ENCODE data around the gene SPAAR.
"Not testable (repeated sequence)": the region's sequence is repeated elsewhere in the genome, so short reads cannot be mapped to it uniquely, and the experiment has no call there.

SPAAR gene, protein sequence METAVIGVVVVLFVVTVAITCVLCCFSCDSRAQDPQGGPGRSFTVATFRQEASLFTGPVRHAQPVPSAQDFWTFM

DNA sequence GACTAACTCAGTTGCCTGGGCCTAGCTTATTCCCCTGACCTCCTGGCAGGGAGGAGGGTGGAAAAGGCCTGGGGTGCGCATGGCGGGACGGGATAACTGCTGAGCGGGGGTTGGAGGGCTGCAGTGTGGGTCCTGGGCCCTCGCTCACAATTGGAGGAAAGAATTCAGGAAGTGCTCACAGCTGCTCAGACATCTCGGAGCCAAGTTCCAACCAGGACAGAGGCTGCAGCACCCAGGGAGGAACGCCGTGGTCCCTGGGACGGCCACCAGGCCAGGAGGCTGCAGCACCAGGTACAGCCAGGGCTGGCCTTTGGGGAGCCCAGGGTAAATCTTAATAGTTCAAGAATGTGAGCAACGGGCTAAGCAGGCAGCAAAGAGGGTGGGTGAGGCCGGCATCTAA, at the start of gene SPAAR:
Gene SPAAR, plus strand, starts transcription at position 217 of the 400 bp plus-strand sequence. CDS start 974 bp downstream, outside the sequence.
- no peak for DNase-seq

GRCh38 chr9:35859990-35860339, 49.3 kb upstream of the SPAAR start:
- DNase-seq = peak in 1 of 2 experiments; percentile 64

- no peak for DNase-seq
Observed at GRCh38 chr9:35861161-35861897, 48.0 kb upstream of the SPAAR start.

DNA sequence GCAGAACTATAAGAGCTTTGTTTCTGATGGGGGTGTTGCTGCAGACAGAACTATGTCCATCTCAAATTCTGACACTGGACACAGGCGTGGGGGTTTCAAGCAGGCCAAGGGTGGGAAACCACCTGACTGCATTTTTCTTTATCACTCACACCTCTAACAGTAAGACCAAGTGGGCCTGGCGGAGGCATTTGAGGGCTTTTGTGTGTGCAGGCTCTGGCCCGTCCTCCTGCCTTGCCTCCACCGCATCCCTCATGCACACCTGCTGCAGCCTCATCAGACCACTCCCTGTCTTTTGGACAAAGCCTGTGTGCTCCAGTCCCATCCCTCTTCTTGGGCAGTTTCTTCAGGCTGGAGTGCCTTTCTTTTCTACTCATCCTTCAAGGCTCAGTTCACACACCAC, 47.0 kb upstream of the SPAAR start:
- no peak for DNase-seq

- DNase-seq = no peak
Observed at GRCh38 chr9:35863583-35863982, 45.7 kb upstream of the SPAAR start.

DNA sequence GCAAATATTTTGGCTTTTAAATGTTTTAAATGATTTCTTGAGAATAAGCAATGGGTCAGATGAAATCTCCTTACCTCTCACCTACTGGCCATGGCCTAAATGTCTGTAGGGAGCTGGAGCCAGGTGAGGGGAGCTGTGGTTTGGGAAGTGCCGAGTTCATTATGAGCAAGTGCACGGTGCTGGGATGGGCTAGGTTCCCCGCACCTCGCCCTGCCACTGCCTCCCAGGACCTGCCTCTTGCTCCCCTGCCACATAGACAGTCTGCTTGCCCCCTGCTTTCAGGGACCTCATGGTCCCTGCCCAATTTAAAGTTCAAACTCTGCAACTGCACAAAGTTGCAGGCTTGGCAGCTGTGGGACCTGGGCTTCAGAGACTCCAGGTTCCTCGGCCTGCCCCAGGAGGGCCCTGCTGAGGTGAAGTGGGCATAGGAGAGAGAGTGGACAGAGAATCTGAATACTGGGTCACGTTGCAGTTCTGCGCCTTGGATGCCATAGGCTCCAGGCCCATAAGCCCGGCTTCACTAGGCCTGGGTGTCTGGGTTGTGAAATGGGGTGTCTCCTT, 44.5 kb upstream of the SPAAR start:
- DNase-seq = no peak

- no peak for DNase-seq
Observed at GRCh38 chr9:35867538-35867937, 41.8 kb upstream of the SPAAR start.

GRCh38 chr9:35868933-35869332, 40.4 kb upstream of the SPAAR start:
- no peak for DNase-seq

- no peak for DNase-seq
Observed at GRCh38 chr9:35869621-35870216, 39.6 kb upstream of the SPAAR start.

- DNase-seq = no peak
Observed at GRCh38 chr9:35870351-35870923, 38.9 kb upstream of the SPAAR start, which contains the start of gene OR13J1. Gene OR13J1, minus strand, starts transcription at chr9:35870401. Its CDS starts 0 bp downstream, at chr9:35870401.

DNA sequence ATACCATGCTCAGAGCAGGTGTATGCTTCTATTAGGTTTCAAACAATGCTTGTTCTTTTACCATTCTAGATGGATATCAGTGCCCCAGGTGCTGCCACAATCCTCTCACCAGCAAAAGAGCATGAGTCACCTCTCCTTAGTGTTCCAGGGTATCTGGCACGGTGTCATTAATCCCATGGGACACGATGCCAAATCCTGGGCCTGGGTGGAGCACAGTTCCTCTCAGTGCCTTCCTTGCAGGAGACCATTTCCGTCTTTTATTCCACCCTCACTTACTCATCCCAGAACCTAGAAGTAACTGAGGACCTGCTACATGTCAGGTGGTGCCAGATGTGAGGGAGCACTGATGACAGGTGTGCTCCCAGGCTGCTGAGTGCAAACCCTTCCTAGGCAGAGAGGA, 37.7 kb upstream of the SPAAR start:
- DNase-seq = no peak

DNA sequence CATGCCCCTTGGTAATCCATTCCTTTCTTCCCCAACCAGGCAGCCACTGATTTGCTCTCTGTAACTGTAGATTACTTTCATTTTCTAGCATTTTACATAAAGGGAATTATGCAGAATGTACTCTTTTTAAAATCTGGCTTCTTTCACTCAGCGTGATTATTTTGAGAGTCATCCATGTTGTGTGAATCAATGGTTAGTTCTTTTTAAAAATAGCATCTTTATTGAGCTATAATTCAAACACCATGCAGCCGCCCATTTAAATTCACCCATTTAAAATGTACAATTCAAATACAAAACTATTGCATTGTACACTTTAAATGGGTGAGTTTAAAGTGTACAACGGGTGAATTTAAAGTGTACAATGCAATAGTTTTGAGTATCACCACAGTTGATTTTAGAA, 36.8 kb upstream of the SPAAR start:
- no peak for DNase-seq

DNA sequence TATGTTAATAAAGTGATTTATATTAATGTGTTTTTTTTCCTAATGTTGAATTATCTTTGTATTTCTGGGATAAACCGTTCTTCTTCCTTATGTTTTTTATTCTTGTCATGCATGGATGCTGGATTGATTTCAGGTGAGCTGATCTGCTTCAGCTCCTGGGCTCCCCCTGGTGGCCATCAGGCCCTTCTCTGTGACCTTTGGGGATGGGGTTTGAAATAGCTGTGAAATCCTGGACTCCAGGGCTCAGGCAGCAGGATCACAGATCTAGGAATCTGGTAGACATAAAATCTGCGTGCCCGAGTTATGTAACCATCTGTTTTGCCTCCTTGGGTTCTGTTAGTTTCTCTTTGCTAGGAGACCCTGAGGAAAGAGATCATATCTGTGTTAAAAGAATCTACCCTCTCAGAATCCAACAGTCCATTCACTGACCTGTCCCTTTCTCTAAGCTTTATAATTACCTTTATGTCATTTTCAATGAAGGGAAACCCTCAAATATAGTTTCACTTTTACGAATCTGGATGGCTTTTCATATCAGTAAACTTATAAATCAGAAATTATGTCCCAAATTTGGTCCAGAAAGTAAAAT, 26.9 kb upstream of the SPAAR start:
- DNase-seq = peak; percentile 49 to 79

- no peak for DNase-seq
Observed at GRCh38 chr9:35882996-35883395, 26.3 kb upstream of the SPAAR start.

GRCh38 chr9:35884908-35885307, 24.4 kb upstream of the SPAAR start:
- not testable (repeated sequence) for DNase-seq

DNA sequence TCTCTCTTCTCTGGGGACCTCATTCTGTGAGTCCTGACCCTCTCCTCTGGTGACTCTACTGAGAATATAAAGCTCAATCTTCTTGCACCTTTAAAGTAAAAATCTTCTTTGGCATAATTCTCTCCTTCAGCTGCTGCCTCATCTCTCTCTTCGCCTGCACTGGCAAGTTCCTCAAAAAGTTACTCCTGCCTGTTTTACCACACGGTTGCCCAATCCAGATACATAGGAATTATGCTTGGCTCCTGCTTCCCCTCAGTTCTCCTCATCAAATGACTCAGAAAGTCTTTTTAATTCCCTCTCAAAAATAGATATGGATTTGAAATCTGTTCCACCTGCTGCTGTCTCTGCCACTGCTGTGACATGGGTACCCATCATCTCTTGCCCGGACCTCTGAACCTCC, 17.6 kb upstream of the SPAAR start:
- DNase-seq = no peak

- DNase-seq = no peak
Observed at GRCh38 chr9:35892051-35892450, 17.2 kb upstream of the SPAAR start.

DNA sequence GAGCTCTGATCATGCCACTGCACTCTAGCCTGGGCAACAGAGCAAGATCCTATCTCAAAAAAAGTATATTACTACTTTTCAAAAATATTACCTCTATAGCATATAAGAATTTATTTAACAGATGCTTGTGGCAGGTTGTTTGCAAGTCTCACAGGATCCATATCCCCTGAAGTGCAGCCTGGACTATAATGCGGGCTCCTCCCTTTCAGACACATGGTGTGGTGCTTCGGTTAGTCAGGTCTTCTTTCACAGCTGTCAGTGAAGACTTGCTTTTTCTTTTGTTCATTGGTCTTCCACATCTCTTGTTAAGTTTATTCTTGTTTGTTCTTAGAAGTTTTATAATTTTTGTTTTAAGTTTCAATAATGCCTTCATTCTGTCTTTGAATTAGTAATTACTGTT, 12.7 kb upstream of the SPAAR start:
- DNase-seq = peak in 1 of 2 experiments; percentile 1

GRCh38 chr9:35897376-35898099, 11.8 kb upstream of the SPAAR start:
- DNase-seq = not testable (repeated sequence)

DNA sequence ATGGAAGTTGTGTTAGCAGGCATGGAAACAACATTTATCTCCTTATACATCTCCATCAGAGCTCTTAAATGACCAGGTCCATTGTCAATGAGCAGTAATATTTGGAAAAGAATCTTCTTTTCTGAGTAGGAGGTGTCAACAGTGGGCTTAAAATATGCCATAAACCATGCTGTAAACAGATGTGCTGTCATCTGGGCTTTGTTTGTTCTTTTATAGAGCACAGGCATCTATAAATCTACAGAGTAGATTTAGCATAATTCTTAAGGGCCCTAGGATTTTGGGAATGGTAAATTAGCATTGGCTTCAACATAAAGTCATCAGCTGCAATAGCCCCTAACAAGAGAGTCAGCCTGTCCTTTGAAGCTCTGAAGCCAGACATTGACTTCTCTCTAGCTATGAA, 11.0 kb upstream of the SPAAR start:
- no peak for DNase-seq

- no peak for DNase-seq
Observed at GRCh38 chr9:35899021-35899420, 10.3 kb upstream of the SPAAR start.

DNA sequence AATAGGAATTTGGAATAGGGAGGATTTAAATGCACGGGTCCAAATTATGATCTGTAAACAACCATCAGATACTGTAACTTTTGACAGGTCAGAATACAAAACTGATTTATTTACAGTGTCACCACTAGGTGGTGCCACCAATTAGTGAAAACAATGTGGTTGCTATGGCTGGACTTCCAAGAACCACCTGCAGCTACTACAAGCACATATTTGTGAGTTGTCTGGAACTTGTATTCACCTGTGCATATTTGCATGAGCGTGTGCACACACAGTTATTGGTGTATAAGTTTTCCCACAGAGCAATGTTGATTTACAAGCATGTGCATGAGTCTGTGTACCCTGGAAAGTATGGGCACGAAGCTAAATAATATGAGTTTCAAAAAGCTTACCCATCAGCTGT, 6.2 kb upstream of the SPAAR start:
- DNase-seq = peak; percentile 34 to 50

- peak in 1 of 2 experiments; percentile 45 for DNase-seq
Observed at GRCh38 chr9:35904338-35904737, 5.0 kb upstream of the SPAAR start.
